Measurements from ENCODE around the gene CA5B. TPM values are rescaled to one million over a fixed set of nuclear protein-coding genes. Genes with fewer than 3 reads are reported as not detected.
"Not testable (repeated sequence)": the region's sequence is repeated elsewhere in the genome, so short reads cannot be mapped to it uniquely, and the experiment has no call there.

Gene CA5B
- polyA plus RNA-seq (ENCODE audit: insufficient read length in 10 of 10): 1 to 10 TPM; 2.9 to 6.7 (median 5.2) TPM
- long read RNA-seq, donor 1: 0 reads
- long read RNA-seq, donor 2: 0 reads
- long read RNA-seq, donor 3: 0 reads
- long read RNA-seq, donor 4: 0 reads
- long read RNA-seq, donor 5: 0 reads
- long read RNA-seq, donor 6: 0 reads
- long read RNA-seq, donor 7: 0 reads
- long read RNA-seq, donor 8: 0 reads
- long read RNA-seq, donor 9: 0 reads

DNA sequence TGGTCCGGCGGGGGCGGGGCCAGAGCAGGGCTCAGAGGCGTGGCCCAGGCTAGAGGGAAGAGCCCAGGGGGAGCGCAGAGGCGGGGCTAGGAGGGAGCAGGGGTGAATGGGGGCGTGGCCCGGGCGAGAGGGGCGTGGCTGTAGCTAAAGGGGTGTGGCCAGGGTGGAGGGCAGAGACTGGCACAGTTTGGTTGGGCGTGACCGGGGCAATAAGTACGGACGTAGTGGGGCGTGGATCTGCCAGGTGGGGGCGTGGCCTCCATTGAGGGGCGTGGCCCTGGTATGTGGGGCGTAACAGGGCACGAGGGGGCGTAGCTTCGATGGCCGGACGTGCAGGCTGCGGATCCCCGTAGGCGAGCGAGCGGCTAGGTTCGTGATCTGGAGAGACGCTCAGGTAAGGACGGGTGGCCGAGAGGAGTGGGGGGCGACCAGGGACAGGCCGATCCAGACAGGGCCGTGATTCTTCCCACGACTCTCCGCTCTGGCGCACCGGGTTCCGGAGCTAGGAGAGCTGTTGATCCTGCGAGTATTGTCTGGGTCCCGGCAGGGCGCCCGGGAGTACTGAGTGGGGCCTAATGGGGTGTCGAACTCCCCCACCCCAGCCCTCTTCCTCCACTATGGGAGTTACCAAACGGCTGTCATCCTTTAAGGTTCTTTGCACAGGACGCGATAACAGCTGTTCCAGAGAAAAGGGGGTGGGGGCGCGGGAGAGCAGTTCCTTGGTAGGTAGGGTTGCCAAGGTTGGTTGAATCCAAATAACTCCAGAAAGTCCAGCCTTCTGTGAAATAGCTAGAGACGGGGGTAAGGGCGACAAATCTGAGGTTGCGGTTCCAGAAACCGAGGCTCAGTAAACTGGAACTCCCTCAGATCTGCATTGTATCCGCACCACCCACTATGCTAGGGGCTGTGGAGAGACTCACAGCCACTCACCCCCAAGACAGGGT, at the start of gene CA5B:
TSS of gene CA5B (plus strand) at position 312 of the 944 bp plus-strand sequence. CDS start 11,754 bp downstream, outside the sequence.
- peak; percentile 35 to 78 (median 66) for DNase-seq

DNA sequence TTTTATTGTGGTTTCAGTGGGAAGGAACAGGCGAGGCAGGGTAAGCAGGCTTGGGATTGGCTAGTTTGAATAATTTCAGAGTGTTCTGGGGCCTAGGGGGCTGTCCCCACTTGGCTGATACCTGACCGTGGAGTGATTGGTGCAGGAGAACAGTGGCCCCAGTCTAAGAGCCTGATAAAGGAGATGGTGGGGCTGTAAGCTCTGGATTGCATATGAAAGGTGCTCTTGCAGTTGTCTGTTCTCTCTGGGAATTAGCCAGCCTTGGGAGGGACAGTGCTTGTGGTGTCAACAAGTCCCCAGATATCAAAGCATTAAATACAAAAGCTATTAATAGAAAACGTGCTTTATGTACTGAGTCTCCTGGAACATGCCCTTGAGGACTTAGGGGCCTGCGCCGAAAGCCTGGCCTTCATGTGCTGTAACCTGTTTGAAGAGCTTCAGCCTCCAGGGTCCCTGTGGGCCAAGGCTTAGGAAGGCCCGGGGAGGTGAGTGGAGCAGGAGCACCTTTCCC, 43.1 kb upstream of the CA5B start:
- no peak for DNase-seq

DNA sequence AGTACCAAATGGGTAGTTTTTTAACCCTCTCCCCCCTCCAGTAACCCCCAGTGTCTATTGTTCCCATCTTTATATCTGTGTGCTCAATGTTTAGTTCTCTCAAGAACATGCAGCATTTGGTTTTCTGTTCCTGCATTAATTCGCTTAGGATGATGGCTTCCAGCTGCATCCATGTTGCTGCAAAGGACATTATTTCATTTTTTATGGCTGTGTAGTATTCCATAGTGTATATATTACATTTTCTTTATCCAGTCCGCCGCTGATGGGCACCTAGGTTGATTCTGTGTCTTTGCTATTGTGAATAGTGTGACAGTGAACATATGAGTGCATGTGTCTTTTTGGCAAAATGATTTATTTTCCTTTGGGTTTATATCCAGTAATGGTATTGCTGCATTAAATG, 41.6 kb upstream of the CA5B start:
- no peak for DNase-seq

DNA sequence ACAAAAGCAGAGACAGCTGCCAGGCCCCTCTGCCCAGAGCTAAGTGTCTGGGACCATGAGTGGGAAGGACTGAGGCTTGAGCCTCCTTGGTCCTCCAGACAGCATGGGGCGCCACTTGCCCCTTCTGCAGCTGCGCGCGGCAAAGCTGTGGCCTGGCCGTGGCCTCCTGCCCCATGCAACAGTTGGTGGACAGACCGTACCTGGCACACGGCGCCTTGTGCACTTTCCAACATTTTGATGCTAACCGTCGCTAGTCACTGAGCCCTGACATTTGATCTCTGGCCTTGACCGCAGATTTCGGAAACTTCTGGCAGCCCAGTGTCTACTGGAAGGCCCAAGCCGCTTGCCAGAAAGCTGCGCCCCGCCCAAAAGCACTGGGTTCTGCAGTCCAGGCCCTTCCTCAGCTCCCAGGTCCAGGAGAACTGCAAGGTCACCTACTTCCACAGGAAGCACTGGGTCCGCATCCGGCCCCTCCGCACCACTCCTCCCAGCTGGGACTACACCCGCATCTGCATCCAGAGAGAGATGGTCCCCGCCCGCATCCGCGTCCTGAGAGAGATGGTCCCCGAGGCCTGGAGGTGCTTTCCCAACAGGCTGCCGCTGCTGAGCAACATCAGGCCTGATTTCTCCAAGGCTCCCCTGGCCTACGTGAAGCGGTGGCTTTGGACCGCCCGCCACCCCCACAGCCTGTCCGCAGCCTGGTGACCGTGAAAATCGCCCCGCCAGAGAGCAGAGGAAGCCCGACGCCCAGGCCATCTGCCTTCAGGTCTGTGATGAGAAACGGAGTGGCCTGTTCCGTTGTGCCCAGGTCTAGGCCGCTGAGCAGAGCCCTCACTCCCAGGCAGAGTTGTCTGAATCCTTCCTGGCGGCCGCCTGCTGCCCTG, 35.3 kb upstream of the CA5B start:
- DNase-seq: no peak

- DNase-seq: not testable (repeated sequence)
Observed at GRCh38 chrX:15703809-15704208, 34.3 kb upstream of the CA5B start.

- DNase-seq: not testable (repeated sequence)
Observed at GRCh38 chrX:15704273-15704672, 33.8 kb upstream of the CA5B start.

DNA sequence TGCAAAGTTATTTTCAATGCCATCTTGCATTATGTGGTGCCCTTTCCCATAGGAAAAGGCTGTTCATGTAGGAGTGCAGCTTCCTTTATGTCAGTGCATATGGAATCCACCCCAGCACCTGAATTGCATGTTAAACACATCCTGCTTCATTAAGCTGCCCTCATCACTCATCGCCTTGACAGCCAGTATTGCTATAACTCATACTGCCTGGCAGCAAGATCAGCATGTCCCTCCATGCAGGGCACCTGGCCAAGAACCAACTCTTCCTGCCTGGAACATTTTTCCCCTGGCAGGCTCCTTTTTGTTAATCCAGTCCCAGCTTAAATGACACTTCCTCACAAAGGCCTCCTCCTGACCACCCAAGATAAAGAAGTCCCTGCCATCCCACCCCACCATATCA, 23.5 kb upstream of the CA5B start:
- peak in 1 of 3 donors; percentile 2 for DNase-seq

GRCh38 chrX:15718283-15718970, 19.6 kb upstream of the CA5B start:
- DNase-seq: no peak

DNA sequence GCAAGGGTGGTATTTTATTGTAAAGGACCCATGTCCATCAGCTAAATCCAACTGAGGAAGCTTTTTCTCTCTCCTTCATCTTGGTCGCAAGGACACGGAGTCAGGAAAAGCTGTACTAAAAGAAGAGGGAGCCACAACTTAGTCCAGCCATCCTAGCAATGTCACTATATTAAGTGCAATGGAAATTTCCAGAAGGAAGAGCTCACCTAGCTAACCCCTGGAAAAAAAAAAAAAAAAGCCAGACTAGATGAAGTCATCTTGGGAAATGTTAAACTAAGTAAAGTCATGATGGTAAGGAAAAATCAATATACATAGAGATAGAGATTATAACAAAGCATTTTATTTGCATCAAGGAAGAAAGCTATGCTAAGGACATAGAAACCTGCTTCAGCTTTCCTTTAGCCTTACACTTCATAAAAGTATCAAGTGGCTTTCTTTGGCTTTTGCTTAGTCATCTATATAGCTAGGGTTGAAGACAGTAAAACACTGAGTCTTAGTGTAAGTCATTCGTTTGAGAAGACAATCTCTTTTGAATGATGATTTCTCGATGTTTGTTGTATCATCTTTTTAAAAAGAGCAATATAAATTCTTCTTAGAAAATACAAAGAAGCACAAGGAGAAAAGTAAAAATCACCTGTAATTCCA, 18.6 kb upstream of the CA5B start:
- no peak for DNase-seq

GRCh38 chrX:15721911-15722310, 16.2 kb upstream of the CA5B start:
- no peak for DNase-seq

DNA sequence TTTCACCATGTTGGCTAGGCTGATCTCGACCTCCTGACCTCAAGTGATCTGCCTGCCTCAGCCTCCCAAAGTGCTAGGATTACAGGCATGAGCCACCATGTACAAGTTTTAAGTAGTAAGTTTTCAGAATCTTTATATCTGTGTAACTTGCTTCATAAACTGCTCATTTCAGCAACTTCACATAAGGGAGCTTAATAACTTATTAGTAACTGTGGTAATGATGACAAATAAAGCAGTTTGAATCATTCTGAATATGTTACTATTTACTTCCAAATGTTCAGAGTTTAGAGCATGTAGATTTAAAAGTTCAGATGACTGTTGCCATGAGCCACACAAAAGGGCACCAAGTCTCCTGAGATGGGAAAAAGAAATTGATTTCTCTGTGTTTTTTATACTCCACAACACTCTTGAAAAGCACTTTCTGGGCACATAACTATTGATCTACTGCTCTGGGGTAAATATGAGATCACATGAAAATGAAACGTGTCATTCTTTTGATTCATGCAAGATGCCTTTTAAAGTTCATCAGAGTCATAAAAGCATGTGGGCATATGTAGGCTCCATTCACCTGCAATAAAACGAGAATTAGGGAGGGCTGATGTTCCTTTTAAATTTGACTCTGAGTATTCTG, 14.1 kb upstream of the CA5B start:
- no peak for DNase-seq

GRCh38 chrX:15724911-15725310, 13.2 kb upstream of the CA5B start:
- no peak for DNase-seq

GRCh38 chrX:15731368-15731767, 6.7 kb upstream of the CA5B start:
- DNase-seq: not testable (repeated sequence)

DNA sequence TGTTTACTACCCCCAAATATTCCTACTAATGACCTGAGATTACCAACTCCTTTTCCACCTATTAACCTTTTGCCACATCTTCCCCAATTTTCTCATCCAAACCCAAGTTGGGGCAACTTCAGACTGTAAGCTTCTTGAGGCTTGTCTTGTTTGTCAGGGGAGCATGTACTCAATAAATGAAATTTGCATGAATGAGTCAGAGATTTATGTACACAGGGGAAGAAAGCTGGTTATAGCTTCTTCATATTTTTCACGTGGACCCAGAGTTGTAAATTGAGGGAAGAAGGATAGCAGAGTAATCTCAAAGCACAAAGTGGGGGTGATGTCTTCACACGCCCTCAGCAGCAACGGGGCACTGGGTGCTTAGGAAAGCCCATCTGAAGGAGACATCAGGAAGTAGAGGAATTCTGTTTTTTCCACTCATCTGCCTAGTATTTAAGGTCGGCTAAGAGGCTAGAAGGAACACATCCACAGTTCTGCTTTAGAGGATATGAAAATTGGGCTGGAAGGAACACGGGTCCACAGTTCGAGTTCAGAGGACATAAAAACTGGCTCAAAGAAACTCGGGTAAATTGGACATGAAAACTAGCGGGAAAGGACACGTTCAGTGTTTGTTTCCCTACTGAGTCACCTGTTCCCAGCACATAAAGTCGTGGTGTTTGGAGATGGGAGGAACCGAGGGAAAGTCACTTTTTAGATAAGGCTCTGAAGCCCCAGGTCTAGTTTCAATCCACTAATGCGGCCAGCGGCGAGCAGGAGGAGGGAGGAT, 696 bp upstream of the CA5B start:
- no peak for DNase-seq

DNA sequence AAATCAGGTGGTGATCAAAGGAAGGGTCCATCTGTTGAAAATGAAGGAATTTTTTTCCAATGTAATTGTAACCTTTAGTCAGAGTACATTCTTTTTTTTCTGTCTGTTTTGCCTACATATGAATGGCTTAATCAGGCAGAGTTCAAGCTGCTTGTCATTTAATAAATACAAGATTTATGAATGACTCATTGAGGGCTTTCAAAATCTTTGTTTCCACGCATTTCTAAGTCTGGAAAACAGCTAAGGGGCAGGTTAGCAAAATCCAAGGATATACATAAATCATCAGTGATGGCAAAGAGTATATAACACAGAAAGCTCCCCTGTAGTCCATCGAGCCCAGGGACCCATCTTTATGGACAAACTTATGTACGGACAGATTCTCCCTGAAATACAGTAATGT, 1.8 kb downstream of the CA5B start:
- DNase-seq: no peak

DNA sequence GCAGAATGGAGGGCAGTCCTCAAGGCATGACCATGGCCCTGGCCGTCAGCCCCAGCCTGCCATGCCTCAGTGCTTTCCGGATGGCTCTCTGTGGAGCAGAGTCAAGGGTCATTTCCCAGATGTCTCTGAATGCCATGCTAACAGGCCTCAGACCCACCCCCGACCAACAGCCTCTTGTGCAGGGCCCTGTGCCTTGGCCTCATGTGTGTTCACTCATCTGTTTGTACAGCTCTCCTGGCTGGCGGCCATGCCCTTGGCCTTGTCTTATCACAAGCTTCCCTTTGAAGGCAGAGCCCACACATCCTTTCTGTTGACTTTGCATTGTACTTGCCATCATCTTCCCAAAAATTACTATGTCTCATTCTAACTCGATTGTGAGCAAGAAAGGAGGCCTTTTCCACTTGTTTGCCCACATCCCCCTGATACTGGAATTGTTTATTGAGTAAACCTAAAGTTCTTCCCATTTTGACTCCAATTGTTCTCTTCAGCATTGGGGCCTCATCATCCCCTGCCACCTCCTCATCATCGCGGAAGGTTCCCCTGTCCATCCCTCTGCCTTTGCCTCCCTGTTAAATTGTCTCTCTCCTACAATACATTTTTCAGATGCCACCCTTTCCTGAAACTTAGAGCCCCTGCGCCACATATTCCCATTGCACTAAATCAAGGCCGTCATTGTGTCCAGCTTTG, 6.3 kb downstream of the CA5B start:
- no peak for DNase-seq

DNA sequence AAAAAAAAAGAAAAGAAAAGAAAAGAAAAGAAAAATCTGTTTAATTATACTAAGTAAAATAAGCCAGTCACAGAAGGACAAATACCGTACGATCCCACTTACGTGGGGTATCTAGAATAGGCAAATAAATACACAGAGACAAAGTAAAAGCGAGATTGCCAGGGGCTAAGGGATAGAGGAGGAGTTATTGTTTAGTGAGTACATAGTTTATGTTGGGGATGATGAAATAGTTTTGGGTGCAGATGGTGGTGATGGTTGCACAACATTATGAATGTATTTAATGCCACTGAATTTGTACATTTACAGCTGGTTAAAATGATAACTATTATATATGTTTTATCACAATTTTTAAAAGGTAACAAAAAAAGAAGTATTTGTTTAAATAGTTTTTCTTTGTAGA, 7.1 kb downstream of the CA5B start:
- DNase-seq: no peak

- not testable (repeated sequence) for DNase-seq
Observed at GRCh38 chrX:15746651-15747050, 8.6 kb downstream of the CA5B start.
